Measurements from ENCODE around the gene ANKRD36C. TPM values are rescaled to one million over a fixed set of nuclear protein-coding genes. Genes with fewer than 3 reads are reported as not detected.
"Not testable (repeated sequence)": the region's sequence is repeated elsewhere in the genome, so short reads cannot be mapped to it uniquely, and the experiment has no call there.

Gene ANKRD36C
- total and polyA plus RNA-seq, 2 of the 4 experiments (the other 2 are of a cell fraction): 2.2 to 27.1 TPM

GRCh38 chr2:96016321-96016720 is 24.7 kb upstream of the ANKRD36C start:
- H3K4me2 ChIP-seq (ENCODE audit: low read depth, low read length); H2AK9ac ChIP-seq (replicated peaks; ENCODE audit: low read depth, low read length, poor library complexity); dilution Hi-C loops (cut with HindIII; ENCODE audit: low sequenced_read_pairs, unreplicated experiment); H3K23ac ChIP-seq (ENCODE audit: low read depth, low read length); H3K36me3 ChIP-seq (ENCODE audit: control insufficient read depth, insufficient read depth, low read length); H3K4me1 ChIP-seq (ENCODE audit: control insufficient read depth, insufficient read depth, low read length); H3K56ac ChIP-seq (ENCODE audit: extremely low read depth, insufficient read depth, low read length); H3K4ac ChIP-seq (ENCODE audit: low read depth, low read length); H3K14ac ChIP-seq (replicated peaks; ENCODE audit: low read depth, low read length); H3K9ac ChIP-seq (ENCODE audit: low read depth, low read length); H2AK5ac ChIP-seq (ENCODE audit: low read depth, low read length); BruUV-seq (replicated peaks); H4K8ac ChIP-seq (ENCODE audit: low read depth in 2 of 2, low read length in 2 of 2); H3K27me3 ChIP-seq (ENCODE audit: control insufficient read depth, insufficient read depth, low read length); H3K18ac ChIP-seq (ENCODE audit: low read depth, low read length); H2AFZ ChIP-seq (replicated peaks; ENCODE audit: low read length, poor library complexity); H3K9me1 ChIP-seq (ENCODE audit: insufficient read depth, low read length); POLR2A ChIA-PET (ENCODE audit: unreplicated experiment); H3K4me3 ChIP-seq (ENCODE audit: insufficient read depth, low read depth, low read length); ATAC-seq (ENCODE audit: low read depth); CTCF ChIA-PET; DNase-seq; H2BK15ac ChIP-seq (ENCODE audit: low read depth, low read length); H4K20me1 ChIP-seq (ENCODE audit: insufficient read depth, low read length); H3K27ac ChIP-seq (ENCODE audit: insufficient read depth, low read length); intact Hi-C loops (cut with micrococcal nuclease); H2BK5ac ChIP-seq (ENCODE audit: low read depth, low read length, poor library complexity, severe bottlenecking); H3K79me1 ChIP-seq (ENCODE audit: low read depth in 1 of 2, low read length in 2 of 2); H2BK120ac ChIP-seq (ENCODE audit: low read depth, low read length); H3K9me3 ChIP-seq (ENCODE audit: control insufficient read depth, insufficient read depth, low read length); H4K5ac ChIP-seq (ENCODE audit: low read depth, low read length); H4K91ac ChIP-seq (ENCODE audit: insufficient read depth, low read depth, low read length); H2BK20ac ChIP-seq (ENCODE audit: low read depth, low read length): not testable (repeated sequence)
- in situ Hi-C loops (cut with MboI; ENCODE audit: low sequenced_read_pairs): loop anchor here (25.0 kb wide), 4 partner anchors 96 to 496 kb away; partner anchors contain the start of genes ADRA2B, CIAO1, NEURL3 and TMEM127
- no CpG with 5 or more reads among the region's 4 CpGs for WGBS, 2 experiments (ENCODE audit: extremely low coverage in 2 of 2, insufficient read length in 1 of 2)
